NCI-H226 (cell line): ENCODE measurements around the gene TMEM132E.
A peak's percentile ranks its signal among the peaks of the same experiment; 100 is the strongest.

Experiments
- DNase-seq: peaks from one replicate; pipeline ENCODE4 v3.0.0-alpha.2; 2015

Gene TMEM132E

GRCh38 chr17:34569591-34569990 is 9.8 kb upstream of the TMEM132E start:
- no peak for DNase-seq

DNA sequence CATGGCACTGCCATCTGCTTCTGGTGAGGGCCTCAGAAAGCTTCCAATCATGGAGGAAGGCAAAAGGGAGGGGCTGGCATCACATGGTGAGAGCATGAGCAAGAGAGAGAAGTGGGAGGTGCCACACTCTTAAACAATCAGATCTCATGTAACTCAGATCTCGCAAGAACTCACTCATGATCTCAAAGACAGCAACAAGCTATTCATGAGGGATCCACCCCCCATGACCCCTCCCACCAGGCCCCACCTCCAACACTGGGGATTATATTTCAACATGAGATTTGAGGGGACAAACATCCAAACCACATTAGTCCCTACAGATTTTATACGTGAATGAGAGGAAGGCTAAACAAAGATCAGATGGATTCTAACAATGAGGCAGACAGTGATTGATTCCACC is 8.9 kb upstream of the TMEM132E start:
- no peak for DNase-seq

DNA sequence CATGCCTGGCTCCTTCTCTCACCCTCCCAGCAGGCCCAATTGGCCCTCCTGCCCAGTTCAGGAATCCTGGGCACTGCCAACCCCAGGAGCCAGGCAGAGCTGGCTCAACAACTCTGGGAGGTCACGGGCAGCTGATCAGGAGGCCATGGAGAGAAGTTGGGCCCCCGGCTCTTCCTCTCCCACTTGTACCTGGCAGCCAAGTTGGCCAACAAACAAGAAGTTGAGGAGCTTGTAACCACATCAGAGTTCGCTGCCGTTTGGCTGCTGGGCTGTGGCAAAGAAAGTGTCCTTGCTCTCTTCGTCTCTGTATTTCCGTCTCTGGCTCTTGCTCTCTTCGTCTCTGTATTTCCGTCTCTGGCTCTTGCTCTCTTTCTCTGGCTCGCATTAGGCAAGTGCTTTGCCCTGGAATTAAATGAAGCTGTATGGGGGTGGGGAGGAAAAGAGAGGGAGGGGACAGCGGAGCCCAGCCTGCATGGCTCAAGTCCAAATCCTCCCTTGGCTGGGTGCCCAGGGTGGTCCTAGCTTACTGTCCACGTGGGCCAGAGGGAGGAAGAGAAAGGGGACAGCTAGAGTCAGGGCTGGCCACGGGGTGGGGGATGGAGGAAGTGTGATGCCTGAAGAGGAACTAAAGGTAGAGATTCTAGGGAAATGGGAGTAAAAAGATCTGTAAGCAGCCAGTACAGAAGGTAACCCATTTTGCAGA is 7.8 kb upstream of the TMEM132E start:
- DNase-seq, result no peak

DNA sequence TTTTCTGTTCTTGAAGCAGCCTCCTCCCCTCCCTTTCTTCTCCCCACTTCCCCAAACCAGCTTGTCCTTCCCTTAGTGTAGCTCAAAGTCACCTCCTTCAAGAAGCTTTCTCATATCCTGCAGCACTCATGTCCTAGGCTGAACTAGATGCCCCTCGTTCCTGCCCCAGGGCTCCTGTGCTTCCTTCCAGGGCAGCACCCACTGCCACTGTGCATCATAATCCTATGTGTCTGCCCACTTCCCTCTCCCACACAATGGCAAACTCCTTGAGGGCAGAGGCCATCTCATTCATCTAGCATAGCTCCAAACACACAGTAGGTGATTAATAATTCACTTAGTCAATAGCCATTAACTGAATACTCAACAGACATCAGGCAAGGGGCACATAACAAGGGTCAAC is 6.9 kb upstream of the TMEM132E start:
- DNase-seq, result no peak

DNA sequence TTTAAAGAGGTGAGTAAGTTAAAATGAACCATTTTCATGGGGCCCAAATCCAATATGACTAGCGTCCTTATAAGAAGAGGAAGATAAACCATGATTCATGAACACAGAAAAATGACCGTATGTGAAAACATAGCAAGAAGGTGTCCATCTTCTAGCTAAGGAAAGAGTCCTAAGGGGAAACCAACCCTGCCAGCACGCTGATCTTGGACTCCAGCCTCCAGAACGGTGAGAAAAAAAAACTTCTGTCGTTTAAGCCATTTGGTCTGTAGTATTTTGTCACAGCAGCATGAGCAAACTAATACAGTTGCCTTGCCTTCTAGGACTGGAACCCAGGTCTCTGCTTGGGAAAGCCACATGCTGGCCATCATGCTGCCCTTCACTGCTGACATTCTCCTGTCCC is 4.2 kb upstream of the TMEM132E start:
- no peak for DNase-seq

DNA sequence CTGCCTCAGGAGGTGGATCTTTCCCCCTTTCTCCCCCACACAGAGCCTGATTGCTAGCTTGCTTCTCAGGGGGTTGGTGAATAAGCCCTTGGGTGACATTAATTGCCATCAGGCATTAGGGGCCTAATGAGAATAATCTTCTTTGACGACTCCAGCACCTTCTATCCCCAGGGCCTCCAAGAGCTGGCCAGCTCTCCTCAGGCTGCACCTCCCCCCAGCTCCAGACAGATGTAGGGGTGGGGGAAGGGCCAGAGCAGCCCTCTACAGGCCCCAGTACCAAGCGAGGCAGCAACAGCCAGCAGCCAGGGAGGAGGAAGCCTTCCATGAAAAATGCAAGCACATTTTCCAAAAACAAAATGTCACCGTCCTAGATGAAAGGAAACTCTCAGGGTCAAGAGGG is 1.4 kb upstream of the TMEM132E start:
- DNase-seq, result no peak

GRCh38 chr17:34578656-34579016 is 746 bp upstream of the TMEM132E start:
- no peak for DNase-seq

DNA sequence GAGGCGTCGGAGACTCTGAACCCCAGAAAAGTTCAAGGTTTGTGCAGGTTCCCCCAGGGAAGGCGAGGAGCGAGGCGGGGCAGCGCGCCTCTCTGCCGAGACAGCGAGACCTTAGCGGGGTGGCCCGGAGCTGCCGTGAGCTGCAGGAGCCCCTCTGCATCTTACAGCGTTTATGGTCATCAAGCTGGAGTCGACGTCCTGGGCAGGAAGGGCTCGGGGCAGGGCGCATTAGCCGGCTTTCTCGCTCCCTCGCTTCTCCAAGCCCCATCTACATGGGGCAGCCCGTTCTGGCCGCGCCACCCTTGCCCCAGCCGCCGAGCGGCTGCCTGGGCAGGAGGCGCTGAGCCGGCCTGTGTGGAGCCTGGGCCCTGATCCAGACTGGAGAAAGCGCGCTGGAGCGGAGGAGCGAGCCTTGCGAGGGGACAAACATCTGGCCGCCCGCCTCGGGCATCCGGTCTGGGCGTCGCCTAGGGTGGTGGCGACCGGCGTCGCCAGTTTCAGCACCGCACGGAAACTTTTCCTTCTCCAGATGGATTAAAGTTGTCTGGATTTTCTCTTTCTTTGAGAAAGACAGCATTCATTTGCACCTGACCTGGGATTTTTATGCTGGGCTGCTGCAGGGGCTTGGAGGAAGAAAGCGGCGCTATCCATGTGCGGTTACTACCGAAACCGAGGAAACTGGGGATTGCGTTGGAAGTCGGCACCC is 750 bp downstream of the TMEM132E start:
- no peak for DNase-seq

- no peak for DNase-seq
Observed at GRCh38 chr17:34580685-34581445, 1.5 kb downstream of the TMEM132E start.

DNA sequence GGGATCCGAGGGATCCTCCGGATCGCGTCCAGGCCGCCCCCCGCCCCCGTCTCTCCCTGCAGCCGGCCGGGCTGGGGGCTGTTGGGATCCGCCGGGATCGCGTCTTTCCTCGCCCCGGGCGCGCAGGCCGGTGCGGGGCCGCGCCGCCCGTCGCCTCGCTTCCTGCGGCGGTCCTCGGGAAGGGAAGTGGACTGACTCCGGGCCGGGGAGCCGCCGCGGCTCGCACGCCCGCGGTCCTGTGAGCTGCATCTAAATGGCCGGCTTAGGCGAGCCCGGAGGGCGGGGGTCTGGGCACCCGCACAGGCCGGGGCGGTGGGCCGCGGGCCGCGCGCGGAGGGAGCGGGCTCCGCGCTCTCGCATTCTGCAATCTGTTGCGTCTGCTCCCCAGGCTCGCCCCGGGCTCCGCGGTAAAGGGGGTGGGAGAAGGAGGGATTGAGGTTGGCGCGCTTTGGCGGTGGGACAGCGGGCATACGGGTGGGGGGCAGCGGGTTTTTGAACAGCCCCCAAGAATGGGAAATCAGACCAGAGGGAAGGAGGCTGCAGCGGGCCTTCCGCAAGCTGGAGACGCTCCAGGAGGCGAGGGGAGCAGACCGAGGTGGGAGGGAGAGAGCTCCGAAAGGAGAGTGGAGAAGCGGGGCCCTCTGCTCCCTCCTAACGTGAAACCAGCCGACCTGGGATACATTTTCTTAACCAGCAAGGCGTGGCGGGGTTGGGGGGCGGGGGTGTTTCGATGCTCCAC is 2.2 kb downstream of the TMEM132E start:
- no peak for DNase-seq

DNA sequence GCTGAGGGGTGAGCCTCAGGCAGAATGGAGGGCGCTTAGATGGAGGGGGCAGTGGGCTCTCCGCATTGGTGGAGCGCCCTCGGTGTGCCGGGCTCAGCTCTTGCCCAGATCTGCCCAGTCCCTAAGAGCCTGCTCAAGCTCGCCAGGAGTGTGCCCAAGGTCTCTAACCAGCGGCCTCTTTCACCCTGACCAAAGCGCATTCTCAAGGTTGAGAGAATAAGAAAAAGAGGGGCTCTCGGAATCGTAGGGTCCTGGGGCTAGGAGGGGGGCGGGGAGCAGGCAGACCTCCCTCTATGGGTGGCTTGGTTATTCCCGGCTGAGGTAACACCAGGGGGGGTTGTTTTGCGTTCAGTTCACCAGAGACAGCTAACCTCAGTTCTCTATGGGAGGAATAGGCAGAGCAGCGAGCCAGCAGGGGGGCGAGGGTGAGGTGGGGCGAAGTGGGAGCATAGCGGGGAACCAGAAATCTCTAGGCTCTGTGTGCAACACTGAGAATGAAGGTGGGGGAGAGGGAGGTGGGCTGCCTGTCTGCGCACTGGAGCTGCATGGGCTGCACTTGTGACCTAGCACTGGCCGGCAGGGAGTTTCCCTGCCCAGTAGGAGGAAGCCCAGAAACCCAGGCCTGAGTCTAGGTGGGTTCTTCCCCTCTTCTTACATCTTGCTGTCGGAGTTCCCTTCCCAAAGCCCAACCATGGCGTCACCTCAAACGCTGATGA is 3.0 kb downstream of the TMEM132E start:
- no peak for DNase-seq

GRCh38 chr17:34582901-34583245 is 3.5 kb downstream of the TMEM132E start:
- DNase-seq, result no peak

- DNase-seq, result peak; percentile 10
Observed at GRCh38 chr17:34584805-34585416, 5.5 kb downstream of the TMEM132E start.

GRCh38 chr17:34586346-34586846 is 7.0 kb downstream of the TMEM132E start:
- DNase-seq, result no peak

DNA sequence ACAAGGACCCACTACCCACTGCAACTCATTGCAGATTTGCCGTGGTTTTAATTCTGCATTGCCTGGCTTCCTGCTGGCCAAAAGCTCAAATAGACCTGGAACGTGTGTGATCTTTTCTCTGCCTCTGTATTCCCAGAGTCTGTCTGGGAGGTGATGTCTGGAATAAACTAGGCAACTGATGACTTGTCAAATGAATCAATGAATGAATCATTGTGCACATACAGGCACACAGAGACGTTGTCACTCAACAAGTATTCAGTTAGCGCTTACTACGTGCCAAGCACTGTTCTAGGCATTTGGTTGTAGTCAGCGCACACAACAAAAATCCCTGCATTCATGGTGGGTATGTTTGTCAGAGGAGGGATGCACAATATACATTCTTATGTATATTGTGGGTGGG is 8.9 kb downstream of the TMEM132E start:
- no peak for DNase-seq

DNA sequence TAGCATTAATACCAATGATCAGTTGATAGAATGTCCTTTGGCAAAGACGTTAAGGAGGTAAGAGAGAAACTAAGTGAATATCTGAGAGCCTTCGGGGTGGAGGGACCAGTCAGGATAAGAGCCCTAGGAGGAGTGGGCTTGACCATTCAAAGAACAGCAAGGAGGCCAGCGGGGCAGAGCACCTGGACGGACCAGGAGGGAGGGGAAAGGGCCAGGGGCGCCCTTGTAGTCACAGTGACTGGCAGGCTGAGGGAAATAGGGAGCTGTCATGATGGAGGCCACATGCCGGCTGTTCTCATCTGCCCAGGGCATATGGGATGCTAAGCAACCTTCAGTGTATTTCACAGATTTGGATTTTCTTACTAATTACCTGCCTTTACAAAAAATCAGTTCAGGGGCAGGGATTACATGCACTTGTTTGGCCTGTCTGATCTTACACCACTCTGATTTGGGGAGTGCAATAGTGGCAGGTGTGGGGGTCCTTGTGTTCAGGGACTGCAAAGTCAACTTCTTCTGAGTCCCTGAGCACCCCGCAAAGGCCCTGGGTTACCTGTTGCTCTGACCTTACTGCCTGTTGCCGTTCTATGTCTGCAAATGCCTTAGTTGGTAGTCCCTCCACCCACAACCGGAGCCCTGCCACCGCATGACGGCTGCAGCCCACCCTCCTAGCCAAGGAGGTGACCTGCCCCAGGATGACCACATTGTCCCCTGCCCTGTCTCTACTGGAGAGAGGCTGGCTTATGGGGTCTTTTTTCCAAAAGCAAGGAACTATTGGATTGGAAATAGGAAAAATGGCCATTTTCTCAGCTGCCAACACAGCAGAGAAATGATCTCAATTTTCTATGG is 10.0 kb downstream of the TMEM132E start:
- DNase-seq, result no peak

GRCh38 chr17:34592002-34592401 is 12.6 kb downstream of the TMEM132E start:
- no peak for DNase-seq

GRCh38 chr17:34596920-34597319 is 17.5 kb downstream of the TMEM132E start:
- DNase-seq, result no peak

DNA sequence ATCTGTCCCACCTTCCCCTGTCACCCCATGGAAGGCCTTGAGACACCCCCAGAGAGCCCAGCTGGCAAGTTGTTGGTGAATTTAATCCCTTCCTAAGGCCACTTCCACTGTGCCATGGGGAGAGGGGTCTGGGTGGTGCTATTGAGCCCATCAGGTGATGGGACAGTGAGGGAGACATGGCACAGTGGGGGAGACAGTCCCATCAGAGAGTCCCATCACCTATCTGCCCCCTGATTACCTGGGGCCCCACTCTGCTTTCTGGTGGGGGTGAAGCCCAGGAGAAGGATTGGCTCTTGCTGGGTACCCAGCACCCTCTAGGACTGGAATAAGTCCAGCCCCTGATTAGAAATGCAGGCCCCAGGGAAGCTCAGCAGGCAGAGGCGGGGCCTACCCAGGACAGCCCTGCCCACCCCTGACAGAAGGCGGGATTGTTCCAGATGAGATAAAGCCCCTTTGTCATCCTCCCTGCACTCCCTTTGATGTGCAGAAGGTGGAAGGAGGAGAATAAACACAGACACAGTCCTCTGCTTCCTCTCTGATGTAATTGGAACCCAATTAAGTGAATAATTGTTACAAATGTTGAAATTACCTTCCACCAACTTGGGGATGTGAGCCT is 18.9 kb downstream of the TMEM132E start:
- no peak for DNase-seq

DNA sequence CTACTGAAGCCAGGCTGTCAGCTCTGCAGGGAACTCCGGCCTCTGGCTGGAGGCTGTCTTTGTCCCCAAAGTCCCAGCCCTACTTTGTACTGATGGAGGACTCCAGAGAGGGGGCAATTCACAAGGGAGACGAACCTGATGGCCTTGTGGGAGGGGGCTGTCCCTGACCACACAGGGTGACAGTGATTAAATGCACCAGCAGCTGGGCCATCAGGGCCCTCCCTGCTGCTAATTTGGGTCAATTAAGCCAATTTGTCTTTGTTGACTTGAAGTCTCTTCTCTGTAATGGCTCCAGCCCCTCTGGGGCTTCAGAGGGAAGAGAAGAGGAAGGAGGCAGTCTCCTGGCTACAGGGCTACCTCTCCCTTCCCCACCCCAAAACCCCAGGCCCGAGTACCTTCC is 22.0 kb downstream of the TMEM132E start:
- no peak for DNase-seq

DNA sequence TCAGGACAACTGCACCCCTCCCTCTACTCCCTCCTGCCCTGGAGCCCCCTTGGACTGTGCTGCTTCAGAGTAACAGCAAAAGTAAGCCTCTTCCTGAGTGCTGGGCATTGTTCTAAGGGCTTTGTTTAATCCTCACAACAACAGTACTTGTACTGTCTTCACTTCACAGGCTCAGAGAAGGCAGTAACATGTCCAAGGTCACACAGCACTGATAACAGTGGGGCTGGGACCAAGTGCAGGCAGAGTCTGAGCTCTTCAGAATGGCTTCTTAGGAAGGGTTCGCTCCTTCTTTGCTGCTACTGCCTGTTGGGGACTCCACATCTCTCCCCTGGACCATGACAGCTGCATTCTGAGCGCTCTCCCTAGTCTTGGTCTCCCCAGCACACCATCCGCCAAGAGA is 24.6 kb downstream of the TMEM132E start:
- no peak for DNase-seq
